HG02840 (cell line): ENCODE results near the gene SPACDR.
"Not testable (repeated sequence)": the region's sequence is repeated elsewhere in the genome, so short reads cannot be mapped to it uniquely, and the experiment has no call there.

ENCODE experiments used
- ATAC-seq: cut with Tn5 transposase; IDR thresholded peaks from one replicate; pipeline ENCODE4 v1.9.1; 2021; ENCODE audit warnings: mild to moderate bottlenecking, moderate library complexity, moderate number of reproducible peaks; ENCODE audit not compliant: unreplicated experiment, low FRiP score

The SPACDR gene

GRCh38 chr7:100467638-100468373, 3.7 kb upstream of the SPACDR start:
- no peak for ATAC-seq

GRCh38 chr7:100466653-100467605, 2.9 kb upstream of the SPACDR start:
- ATAC-seq = no peak

DNA sequence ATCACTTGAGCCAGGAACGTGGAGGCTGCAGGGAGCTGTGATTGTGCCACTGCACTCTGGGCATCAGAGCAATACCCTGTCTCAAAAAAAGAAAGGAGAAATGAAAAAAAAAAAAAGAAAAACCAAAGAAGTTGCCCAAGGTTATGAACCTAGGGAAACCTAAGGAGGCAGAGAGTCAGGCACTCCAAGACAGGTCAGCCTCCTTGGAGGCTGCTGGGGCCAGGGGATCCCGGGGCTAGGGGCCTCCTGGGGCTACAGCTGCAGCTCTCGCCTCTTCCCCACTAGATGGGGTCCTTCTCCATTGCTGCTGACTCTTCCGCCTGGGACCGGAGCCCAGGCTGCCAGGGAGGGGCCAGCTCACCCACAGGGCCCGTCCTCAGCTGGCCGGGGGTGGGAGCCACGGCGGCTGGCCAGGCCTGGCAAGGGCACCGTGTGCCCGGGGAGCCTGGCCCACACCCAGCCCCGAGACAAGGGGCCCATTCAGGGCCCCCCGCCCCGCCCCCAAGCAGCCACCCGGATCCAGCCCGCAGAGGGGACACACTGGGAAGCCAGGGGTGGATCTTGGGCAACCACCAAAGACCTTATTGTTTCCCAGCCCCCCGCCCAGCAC, 1.7 kb upstream of the SPACDR start:
- ATAC-seq = no peak

GRCh38 chr7:100465299-100465698, 1.2 kb upstream of the SPACDR start:
- ATAC-seq = no peak

DNA sequence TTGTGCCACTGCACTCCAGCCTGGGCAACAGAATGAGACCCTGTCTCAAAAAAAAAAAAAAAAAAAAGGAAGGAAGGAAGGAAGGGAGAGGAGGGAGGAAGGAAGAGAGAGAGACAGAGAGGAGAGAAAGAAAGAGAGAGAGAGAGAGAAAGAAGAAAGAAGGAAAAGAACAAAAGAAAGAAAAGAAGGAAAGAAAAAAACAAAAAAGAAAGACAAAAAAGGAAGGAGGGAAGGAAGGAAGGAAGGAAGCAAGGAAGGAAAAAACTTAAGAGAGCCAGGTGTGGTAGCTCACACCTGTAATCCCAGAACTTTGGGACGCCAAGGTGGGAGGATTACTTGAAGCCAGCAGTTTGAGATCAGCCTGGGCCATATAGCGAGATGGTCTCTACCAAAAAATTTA, 731 bp upstream of the SPACDR start:
- no peak for ATAC-seq

DNA sequence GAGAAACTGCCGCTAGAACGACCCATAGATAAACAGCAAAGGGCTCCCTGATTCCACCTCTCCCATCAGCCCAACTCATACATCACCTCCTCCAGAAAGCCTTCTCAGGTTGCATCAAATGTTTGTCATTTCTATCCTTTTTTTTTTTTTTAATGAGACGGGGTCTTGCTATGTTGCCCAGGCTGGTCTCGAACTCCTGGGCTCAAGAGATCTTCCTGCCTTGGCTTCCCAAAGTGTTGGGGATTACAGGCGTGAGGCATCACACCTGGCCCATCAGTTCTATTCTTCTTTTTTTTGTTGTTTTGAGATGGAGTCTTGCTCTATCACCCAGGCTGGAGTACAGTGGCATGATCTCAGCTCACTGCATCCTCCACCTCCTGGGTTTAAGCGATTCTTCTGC, 7.0 kb downstream of the SPACDR start:
- ATAC-seq = no peak

DNA sequence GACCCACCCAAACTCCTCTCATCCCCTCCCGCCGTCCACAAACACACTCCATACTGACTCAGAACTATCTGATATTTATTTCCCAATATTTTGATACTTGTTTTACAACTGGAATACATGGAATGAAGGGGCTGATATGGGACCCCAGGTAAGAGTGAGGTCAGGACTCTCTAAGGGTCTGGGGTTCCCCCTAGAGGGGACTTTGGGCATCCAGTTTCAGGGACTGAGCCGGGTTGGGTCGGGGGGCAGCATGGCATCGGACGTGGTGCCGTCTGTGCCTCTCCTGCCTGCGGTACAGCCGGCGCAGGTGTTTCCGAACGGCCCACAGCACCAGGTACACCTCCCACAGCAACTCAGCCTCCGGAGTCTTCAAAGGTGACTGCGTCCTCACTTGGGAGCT, 7.5 kb downstream of the SPACDR start:
- ATAC-seq = no peak

GRCh38 chr7:100455206-100455605, 8.9 kb downstream of the SPACDR start:
- no peak for ATAC-seq

GRCh38 chr7:100453854-100454253, 10.2 kb downstream of the SPACDR start:
- not testable (repeated sequence) for ATAC-seq

DNA sequence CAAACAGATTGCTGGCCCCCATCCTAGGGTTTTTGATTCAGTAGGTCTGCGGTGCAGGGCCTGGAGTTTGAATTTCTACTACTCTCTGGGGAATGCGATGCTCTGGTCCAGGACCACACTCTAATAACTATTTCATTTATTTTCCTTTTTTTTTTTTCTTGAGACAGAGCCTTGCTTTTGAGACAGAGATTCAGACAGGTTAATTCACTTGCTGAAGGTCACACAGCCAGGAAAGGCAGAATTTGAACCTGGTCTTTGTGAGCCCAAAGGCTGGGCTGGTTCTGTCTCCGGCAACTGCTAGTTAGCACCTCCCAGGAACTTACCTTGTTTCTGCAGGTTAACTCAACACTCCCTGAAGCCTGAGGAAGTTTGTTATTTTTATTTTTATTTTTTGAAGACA, 11.5 kb downstream of the SPACDR start:
- ATAC-seq = no peak

DNA sequence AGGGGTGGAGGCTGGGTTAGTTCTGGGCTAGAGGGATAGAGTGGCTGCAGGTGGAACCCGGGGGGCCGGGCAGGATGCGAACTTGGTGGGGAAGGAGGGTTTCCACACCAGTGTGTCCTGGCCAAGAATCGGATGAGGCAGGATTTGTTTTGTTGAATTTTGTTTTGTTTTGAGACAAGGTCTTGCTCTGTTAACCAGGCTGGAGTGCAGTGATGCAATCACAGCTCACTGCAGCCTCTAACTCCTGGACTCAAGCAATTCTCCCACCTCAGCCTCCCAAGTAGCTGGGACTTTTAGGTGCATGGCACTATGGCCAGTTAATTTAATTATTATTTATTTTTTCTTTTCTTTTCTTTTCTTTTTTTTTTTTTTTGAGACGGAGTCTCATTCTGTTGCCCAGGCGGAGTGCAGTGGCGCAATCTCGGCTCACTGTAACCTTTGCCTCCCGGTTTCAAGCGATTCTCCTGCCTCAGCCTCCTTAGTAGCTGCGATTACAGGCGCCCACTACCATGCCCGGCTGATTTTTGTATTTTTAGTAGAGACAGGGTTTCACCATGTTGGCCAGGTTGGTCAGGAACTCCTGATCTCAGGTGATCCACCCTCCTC, 14.8 kb downstream of the SPACDR start:
- ATAC-seq = no peak

DNA sequence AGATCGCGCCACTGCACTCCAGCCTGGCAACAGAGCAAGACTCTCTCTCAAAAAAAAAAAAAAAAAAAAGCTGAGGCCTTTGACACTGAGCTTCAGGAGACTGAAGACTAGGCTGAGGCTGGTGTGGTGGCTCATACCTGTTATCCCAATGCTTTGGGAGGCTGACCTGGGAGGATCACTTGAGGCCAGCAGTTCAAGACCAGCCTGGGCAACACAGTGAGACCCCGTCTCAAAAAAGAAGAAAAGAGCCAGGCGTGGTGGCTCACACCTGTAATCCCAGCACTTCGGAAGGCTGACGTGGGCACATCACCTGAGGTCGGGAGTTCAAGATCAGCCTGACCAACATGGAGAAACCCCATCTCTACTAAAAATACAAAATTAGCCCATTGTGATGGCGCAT, 16.7 kb downstream of the SPACDR start:
- ATAC-seq = not testable (repeated sequence)

DNA sequence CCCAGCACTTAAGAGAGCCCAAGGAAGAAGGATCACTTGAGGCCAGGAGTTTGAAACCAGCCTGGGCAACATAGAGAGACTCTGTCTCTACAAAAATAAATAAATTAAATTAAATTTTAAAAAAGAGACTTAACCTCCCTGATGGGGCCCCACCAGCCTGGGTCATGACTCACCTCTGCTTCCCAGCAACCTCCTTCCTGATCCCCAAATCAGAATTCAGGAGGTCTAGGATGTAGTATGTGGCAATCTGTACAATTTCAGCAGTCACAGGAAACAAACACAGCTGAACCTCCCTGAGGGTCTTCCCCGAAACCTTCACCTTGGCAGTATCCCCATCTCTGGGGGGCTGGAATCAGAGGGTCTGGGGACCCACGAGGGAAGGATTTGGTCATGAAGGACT, 18.0 kb downstream of the SPACDR start:
- ATAC-seq = no peak

- ATAC-seq = no peak
These were observed 19.5 kb downstream of the SPACDR start for GRCh38 chr7:100444311-100445278.

GRCh38 chr7:100443096-100443840, 20.8 kb downstream of the SPACDR start:
- no peak for ATAC-seq

- ATAC-seq = no peak
These were observed 22.2 kb downstream of the SPACDR start for GRCh38 chr7:100441641-100442535.

GRCh38 chr7:100439244-100439643, 24.8 kb downstream of the SPACDR start:
- not testable (repeated sequence) for ATAC-seq

- ATAC-seq = not testable (repeated sequence)
These were observed 25.3 kb downstream of the SPACDR start for GRCh38 chr7:100438731-100439130.
